HCT116 (cell line): ENCODE data around the gene OCA2.

Experiments
- ATF3 ChIP-seq: IDR thresholded peaks from 2 replicates; pipeline ENCODE4 v1.6.1; 2012
- CTCF ChIP-seq, 3 experiments: fragments of 200-600 bp in 1 of 3; sonication (generic) in 1 of 3; IDR thresholded peaks in 2 of 3; conservative IDR thresholded peaks in 1 of 3; 2 replicates each; pipeline ENCODE4 v1.5.1; 2012 to 2017; ENCODE audit warnings: low read depth in 2 of 3, low read length in 2 of 3, antibody characterized with exemption in 1 of 3, borderline replicate concordance in 1 of 3, control low read depth in 1 of 3, mild to moderate bottlenecking in 1 of 3, mixed read lengths in 1 of 3, mixed run types in 1 of 3, moderate library complexity in 1 of 3; ENCODE audit not compliant: insufficient read depth in 1 of 3
- ELF1 ChIP-seq: IDR thresholded peaks from 2 replicates; pipeline ENCODE4 v1.6.1; 2012; ENCODE audit warnings: low read depth, borderline replicate concordance
- EZH2phosphoT487 ChIP-seq: fragments of 200-600 bp; IDR thresholded peaks from 2 replicates; pipeline ENCODE4 v1.6.1; 2018; ENCODE audit warnings: antibody characterized with exemption, borderline replicate concordance
- MAX ChIP-seq: IDR thresholded peaks from 2 replicates; pipeline ENCODE4 v1.6.1; 2012
- POLR2A ChIP-seq: IDR thresholded peaks from 2 replicates; pipeline ENCODE4 v1.7.0; 2011; ENCODE audit warnings: borderline replicate concordance; ENCODE audit not compliant: insufficient read depth, insufficient read length; ENCODE audit errors: extremely low read depth
- POLR2AphosphoS5 ChIP-seq: IDR thresholded peaks from 2 replicates; pipeline ENCODE4 v1.6.1; 2011; ENCODE audit warnings: mild to moderate bottlenecking, low read depth, low read length, moderate library complexity
- REST ChIP-seq: IDR thresholded peaks from 2 replicates; pipeline ENCODE4 v1.6.1; 2012; ENCODE audit warnings: low read depth
- YY1 ChIP-seq: IDR thresholded peaks from 2 replicates; pipeline ENCODE4 v1.6.1; 2011; ENCODE audit warnings: low read length, low read depth, moderate library complexity, mild to moderate bottlenecking; ENCODE audit not compliant: insufficient replicate concordance; ENCODE audit errors: extremely low read depth
- ZBTB33 ChIP-seq: IDR thresholded peaks from 2 replicates; pipeline ENCODE4 v1.6.1; 2011; ENCODE audit warnings: mild to moderate bottlenecking, low read length, moderate library complexity; ENCODE audit not compliant: insufficient replicate concordance; ENCODE audit errors: extremely low read depth

GRCh38 chr15:28103831-28104230, 4.7 kb upstream of the OCA2 start:
- TF ChIP-seq CTCF (IDR thresholded peaks at IDR 0.05 in 2 of 3, conservative IDR thresholded peaks at IDR 0.05 in 1 of 3; ENCODE audit: borderline replicate concordance in 1 of 3, insufficient read depth in 1 of 3, low read depth in 2 of 3, low read length in 2 of 3), result no peak
- no peak for TF ChIP-seq REST
- TF ChIP-seq POLR2AphosphoS5, result no peak
- TF ChIP-seq MAX, result no peak
- TF ChIP-seq ELF1, result no peak
- TF ChIP-seq POLR2A, result no peak
- no peak for TF ChIP-seq ZBTB33
- TF ChIP-seq ATF3, result no peak
- no peak for TF ChIP-seq EZH2phosphoT487
- TF ChIP-seq YY1, result no peak
